Stimulated activated CD4-positive, alpha-beta T cell treated with anti-CD3 and anti-CD28 coated beads, TNF-alpha, amount 100 ng/mL, for 1 hour (primary cell): ENCODE data around the gene SMIM10L2A.
"Not testable (repeated sequence)": the region's sequence is repeated elsewhere in the genome, so short reads cannot be mapped to it uniquely, and the experiment has no call there.

Source experiments
- DNase-seq, 3 donors: peaks; one replicate each; pipeline ENCODE4 v3.0.0-alpha.2; 2020; ENCODE audit warnings: low read depth in 3 of 3, low spot score in 1 of 3

The SMIM10L2A gene

DNA sequence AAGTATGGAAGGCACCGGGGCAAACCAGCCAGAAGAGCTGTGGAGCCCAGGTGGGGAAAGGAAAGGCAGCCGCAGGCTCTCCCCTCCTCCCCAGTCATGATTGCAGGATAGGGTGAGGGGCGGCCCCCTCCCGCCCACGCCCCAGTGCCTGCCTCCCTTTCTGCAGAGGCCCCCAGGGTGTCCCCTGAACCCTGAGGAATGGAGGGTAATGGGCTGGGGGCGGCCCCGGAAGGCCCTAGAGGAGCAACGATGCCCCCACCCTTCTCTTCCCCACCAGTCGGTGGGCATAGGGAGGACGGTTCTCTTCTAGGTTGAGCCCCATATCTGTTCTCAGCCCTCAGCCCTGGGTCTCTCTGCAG, 1.0 kb downstream of the SMIM10L2A start:
- DNase-seq: not testable (repeated sequence)

GRCh38 chrX:135423173-135423864, 1.6 kb downstream of the SMIM10L2A start:
- not testable (repeated sequence) for DNase-seq

GRCh38 chrX:135424469-135424868, 2.7 kb downstream of the SMIM10L2A start:
- DNase-seq: no peak

DNA sequence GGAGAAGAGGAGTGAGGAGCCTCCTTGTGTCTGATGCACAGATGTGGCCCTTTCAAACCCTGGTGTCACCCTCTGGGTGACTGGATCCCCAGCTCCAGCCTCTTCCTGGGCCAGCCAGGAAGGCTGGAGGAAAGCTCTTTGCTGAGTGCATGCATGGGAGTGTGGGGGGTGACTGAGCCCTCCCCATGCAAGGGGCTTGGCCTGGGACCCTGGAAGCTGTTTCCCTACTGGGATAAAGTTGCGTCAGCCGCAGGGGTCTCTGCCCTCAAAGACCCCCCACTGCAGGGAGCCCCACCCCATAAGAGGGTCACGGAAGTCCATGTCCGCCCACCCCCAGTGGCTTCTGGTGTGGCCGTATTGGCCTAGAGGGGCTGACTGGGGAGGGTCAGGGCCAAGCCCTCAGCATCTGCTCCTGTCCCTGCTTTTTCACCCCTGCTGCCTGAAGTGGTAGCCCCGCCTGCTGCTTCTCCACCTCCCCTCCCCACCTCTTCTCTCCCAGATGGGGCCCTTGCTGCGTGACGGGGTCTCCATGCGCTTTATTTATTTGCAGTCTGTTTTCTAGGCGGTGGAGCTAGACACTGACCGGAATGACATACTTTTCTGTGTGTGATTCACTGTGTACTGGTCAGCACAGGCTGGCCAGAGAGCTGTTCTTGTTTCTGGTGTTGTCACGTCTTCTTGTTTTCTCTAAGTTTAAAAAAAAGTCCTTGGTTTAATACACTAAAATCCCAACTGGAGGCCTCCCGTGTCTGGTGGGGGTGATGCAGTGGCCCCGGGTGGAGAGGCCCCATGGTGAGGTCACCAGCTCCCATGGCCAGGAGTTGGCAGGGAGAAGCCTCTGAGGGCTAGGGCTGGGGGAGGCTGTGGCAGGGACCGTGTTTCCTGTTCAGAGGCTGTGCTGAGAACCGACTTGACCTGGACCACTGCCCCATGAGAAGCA, 3.6 kb downstream of the SMIM10L2A start:
- DNase-seq: no peak

DNA sequence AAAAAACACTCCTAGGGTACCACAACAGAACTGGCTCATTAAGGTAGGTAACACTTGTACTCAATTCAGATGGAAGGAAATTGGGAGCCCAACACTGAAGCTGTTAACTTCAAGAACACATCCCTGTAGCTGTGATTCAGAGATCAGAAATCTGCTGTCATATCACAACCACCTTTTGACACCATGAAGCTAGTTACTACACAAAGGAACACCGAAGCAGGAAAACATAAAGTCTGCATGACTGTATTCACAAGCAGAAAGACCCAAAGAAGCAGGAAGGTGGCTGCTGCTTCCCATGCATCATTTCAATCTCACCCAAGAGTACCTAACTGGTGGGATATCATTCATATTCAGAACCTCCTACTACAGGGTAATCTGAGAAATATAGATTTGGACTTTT, 7.7 kb downstream of the SMIM10L2A start:
- DNase-seq: no peak

- DNase-seq: no peak
Observed at GRCh38 chrX:135431886-135432285, 10.1 kb downstream of the SMIM10L2A start.

- DNase-seq: no peak
Observed at GRCh38 chrX:135432453-135432852, 10.7 kb downstream of the SMIM10L2A start.

- no peak for DNase-seq
Observed at GRCh38 chrX:135432881-135433521, 11.3 kb downstream of the SMIM10L2A start.

DNA sequence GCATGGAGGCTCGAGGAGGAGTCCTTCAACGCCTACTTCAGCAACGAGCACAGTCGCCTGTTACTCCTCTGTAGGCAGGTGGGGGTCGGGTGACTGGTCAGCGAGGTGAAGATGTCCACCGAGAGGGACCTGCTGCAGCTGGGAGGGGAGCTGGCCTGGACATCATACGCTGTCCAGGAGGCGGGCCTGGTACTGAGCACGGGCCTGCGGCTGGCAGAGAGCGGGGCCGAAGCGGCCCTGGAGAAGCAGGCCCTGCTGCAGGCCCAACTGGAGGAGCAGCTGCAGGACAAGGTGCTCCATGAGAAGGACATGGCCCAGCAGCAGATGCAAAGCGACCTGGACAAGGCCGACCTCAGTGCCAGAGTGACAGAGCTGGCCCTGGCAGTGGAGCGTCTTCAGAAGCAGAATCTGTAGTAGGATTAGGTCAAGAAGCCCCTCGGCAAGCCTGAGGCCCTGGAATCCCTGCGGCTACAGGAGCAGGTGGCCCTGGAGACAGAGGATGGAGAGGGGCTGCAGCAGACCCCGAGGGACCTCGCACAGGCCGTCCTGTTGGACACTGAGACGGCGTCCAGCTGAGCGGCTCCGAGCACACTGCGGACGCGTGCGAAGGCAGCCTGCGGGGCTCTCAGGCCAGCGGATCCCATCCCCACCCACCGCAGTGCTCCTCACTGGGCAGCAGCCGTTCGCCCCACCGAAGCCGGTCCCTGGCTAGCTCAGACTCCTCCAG, 11.9 kb downstream of the SMIM10L2A start:
- DNase-seq: no peak

DNA sequence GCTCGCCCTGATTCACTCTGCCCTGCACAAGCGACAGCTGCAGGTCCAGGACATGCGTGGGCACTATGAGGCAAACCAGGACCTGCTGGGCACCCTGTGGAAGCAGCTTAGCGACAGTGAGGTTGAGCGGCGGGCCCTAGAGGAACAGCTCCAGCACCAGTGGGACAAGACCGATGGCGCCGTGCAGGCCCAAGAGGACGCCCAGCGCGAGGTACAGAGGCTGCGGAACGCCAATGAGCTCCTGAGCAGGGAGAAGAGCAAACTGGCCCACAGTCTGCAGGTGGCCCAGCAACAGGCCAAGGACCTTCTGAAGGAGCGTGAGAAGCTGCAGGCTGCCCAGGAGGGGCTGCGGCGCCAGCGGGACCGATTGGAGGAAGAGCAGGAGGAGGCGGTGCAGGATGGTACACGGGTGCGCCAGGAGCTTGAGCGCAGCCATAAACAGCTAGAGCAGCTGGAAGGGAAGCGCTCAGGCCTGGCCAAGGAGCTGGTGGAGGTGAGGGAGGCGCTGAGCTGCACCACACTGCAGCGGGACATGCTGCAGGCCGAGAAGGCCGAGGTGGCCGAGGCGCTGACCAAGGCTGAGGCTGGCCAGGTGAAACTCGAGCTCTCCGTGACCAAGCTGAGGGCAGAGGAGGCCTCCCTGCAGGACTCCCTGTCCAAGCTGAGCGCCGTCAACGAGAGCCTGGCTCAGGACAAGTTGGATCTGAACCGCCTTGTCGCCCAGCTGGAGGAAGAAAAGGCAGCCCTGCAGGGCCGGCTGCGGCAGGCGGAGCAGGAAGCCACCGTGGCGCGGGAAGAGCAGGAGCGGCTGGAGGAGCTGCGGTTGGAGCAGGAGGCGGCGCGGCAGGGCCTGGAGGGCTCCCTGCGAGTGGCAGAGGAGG, 12.8 kb downstream of the SMIM10L2A start:
- DNase-seq: no peak

DNA sequence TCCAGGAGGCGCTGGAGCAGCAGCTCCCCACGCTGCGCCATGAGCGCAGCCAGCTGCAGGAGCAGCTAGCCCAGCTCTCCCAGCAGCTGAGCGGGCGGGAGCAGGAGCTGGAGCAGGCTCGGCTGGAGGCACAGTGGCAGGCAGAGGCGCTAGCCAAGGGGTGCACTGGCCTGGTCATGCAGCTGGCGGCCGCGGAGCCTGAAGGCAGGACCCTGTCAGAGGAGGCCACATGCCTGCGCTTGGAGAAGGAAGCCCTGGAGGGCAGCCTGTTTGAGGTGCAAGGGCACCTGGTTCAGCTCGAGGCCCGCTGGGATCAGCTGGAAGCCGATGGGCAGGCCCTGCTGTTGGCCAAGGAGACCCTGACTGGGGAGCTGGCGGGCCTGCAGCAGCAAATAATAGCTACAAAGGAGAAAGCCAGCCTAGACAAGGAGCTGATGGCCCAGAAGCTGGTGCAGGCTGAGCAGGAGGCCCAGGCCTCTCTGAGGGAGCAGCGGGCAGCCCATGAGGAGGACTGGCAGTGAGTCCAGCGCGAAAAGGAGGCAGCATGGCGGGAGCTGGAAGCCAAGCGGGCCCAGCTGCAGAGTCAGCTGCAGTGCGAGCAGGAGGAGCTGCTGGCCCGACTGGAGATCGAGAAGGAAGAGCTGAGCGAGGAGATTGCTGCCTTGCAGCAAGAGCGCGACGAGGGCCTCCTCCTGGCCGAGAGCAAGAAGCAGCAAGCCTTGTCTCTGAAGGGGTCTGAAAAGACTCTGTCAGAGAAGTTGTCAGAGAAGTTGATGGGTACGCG, 13.6 kb downstream of the SMIM10L2A start:
- DNase-seq: no peak

DNA sequence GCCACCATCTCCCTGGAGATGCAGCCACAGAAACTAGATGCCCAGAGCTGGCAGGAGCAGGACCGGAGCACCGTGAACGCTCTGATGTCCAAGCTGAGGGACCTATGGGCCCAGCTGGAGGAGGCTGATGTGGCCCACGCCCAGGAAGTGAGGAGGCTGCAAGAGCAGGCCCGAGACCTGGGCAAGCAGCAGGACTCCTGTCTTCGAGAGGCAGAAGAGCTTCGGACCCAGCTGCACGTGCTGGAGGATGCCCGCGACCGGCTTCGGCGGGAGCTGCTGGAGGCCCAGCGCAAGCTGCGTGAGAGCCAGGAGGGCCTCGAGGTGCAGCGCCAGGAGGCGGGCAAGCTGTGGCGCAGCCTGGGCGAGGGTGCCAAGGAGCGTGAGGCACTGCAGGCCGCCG, 14.2 kb downstream of the SMIM10L2A start:
- DNase-seq: no peak

DNA sequence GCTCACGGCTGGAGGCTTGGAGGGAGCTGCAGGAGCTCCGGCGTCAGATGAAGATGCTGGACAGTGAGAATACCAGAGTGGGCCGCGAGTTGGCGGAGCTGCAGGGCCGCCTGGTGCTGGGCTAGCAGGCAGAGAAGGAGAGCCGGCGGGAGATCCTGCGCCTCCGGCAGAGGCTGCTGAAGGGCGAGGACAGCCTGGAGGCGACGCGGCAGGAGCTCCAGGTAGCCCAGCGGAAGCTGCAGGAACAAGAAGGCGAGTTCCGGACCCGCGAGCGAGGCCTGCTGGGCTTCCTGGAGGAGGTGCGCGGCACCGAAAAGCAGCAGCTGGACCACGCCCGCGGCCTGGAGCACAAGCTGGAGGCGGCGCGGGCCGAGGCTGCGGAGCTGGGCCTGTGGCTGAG, 14.7 kb downstream of the SMIM10L2A start:
- DNase-seq: no peak

DNA sequence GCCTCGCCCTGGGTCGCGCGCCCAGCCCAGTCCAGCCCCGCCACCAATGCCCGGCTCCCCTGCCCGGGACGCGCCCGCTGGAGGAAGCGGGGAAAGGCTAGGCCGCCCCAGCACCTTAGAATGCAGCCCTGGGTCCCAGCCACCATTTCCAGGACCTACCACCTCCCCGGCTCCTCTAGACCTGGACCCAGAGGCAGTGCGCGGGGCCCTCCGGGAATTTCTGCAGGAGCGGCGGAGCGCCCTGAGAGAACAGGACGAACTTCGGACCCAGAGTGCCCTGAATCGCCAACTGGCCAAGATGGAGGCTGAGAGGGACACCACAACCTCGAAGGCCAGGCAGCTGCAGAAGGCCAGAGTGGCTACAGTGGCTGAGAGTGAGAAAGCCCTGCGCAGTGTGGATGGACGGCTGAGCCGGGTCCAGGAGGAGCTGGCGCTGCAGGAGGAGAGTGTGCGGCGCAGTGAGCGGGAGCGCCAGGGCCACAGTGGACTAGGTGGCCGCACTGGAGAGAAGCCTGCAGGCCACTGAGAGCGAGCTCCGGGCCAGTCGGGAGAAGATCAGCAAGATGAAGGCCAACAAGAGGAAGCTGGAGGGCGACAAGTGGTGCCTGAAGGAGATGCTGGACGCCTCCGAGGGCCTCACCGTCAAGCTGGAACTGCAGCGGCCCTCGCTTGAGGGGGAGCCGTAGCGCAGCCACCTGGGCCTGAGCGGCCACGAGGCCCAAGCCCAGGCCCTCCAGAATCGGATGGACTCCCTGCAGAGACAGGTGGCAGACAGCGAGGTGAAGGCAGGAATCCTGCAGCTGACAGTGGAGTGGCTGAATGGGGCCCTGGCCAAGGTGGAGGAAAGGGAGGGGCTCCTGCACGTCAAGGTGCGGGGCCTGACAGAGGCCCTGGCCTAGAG, 15.5 kb downstream of the SMIM10L2A start:
- DNase-seq: no peak

GRCh38 chrX:135437867-135438733, 16.4 kb downstream of the SMIM10L2A start:
- no peak for DNase-seq

GRCh38 chrX:135438734-135439043, 16.9 kb downstream of the SMIM10L2A start:
- DNase-seq: no peak

- no peak for DNase-seq
Observed at GRCh38 chrX:135449637-135450550, 28.1 kb downstream of the SMIM10L2A start.
